Muscle of arm (tissue), 12 donors: ENCODE results near the gene NXF1. TPM values are rescaled to one million over a fixed set of nuclear protein-coding genes. Genes with fewer than 3 reads are reported as not detected.
A peak's percentile ranks its signal among the peaks of the same experiment; 100 is the strongest.
"Not testable (repeated sequence)": the region's sequence is repeated elsewhere in the genome, so short reads cannot be mapped to it uniquely, and the experiment has no call there.

Source experiments
- DNase-seq: peaks from one replicate; pipeline ENCODE4 v3.0.0-alpha.2; 2013
- polyA plus RNA-seq, 12 donors: library from polyadenylated mRNA; unstranded; fragments of 120-200 nt; gene quantifications; one replicate each; pipeline ENCODE4 v1.2.1, GENCODE V29; 2013; ENCODE audit not compliant: insufficient read length in 12 of 12

NXF1 gene
- polyA plus RNA-seq, 12 donors: 55.0 to 132 (median 69.9) TPM; not detected in 1

- DNase-seq: peak; percentile 89
Measured at GRCh38 chr11:62791501-62792201, 13.6 kb downstream of the NXF1 start, which contains the start of gene TMEM223. TSS of gene TMEM223 (minus strand) at chr11:62792006. CDS start at chr11:62791994, 12 bp downstream.

GRCh38 chr11:62789576-62789975 is 15.7 kb downstream of the NXF1 start:
- DNase-seq: no peak

DNA sequence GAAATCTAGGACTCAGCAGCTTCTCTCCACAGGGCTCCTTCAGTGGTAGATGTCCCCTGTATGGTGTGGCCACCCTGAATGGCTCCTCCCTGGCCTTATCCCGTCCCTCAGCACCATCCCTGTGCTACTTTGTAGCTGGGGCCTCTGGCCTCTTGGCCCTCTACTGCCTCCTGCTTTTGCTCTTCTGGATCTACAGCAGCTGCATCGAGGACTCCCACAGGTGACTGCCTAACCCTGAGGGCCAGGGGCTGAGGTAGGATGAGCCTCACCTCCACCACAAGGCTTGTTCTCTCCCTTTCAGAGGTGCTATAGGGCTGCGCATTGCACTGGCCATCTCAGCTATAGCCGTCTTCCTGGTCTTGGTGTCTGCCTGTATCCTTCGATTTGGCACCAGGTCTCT is 16.2 kb downstream of the NXF1 start:
- no peak for DNase-seq

- DNase-seq: peak; percentile 99
Measured at GRCh38 chr11:62787005-62787759, 18.1 kb downstream of the NXF1 start, which contains the start of gene TMEM179B. TSS of gene TMEM179B (plus strand) at chr11:62787402. CDS start at chr11:62787432, 30 bp downstream.

- peak; percentile 92 for DNase-seq
Measured at GRCh38 chr11:62786318-62787004, 18.8 kb downstream of the NXF1 start.

DNA sequence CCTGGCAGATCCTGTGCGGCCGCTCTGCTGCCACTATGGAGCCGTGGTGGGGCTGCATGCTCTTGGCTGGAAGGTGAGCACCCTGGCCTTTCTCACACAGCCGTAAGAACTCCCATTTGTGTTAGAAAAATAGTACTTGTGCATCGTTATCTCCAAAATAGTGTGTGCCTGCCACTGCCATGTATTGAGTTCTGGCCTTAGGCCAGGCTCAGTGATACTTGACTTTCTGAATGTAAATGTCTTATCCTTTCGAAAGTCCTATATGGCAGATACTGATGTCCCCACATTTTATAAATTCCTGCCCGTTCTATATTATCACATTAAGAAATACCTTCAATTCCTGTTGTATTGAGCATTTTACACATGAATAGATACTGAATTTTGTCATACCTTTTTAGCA is 22.5 kb downstream of the NXF1 start:
- no peak for DNase-seq

- no peak for DNase-seq
Measured at GRCh38 chr11:62778441-62778840, 26.8 kb downstream of the NXF1 start.

- DNase-seq: no peak
Measured at GRCh38 chr11:62777389-62777788, 27.9 kb downstream of the NXF1 start.

GRCh38 chr11:62775646-62776045 is 29.6 kb downstream of the NXF1 start:
- DNase-seq: no peak

- DNase-seq: no peak
Measured at GRCh38 chr11:62774407-62774806, 30.8 kb downstream of the NXF1 start.

DNA sequence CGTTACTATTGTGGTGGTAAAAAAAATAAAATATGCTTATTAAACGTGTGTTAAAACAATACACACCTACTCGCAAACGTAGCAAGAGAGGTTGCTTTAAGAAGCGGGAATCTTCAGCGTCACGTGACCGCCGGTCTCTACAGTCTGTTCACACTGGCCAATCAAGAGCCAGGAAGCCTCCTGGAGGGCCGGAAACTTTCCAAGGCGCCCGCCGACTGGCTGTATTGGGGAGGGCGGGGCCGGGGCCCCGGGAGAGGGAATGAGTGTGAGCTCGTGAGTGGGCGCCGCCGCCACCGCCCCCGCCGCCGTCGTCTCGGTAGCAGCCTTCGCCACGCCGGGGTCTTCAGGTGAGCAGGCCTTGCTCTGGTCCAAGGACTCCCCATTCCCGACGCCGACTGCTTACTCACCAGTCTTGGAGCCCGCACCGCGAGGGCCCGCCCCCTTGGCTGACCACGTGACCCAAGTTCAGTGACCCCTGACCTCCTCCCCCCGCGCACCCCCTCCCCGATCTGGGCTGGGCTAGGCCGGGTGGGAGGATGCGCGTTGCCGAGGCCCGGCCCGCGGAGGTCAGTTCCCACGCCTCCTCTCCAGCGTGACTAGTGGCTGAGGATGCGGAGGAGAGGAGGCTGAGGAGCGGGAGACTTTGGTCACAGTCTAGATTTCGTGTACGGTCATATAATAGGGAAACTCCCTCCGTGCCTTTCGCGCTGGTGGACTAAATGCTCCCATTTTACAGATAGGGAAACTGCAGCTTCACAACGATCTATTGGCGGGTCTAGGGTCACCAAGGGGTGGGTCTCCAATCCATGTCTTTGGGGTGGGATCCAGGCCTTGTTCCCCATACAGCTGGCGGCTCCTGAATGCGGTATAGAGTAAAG is 33.9 kb downstream of the NXF1 start, which contains the start of gene TAF6L:
Gene TAF6L, plus strand, starts transcription at position 253 of the 878 bp plus-strand sequence. CDS start 4,388 bp downstream, outside the sequence.
- DNase-seq: peak; percentile 96

DNA sequence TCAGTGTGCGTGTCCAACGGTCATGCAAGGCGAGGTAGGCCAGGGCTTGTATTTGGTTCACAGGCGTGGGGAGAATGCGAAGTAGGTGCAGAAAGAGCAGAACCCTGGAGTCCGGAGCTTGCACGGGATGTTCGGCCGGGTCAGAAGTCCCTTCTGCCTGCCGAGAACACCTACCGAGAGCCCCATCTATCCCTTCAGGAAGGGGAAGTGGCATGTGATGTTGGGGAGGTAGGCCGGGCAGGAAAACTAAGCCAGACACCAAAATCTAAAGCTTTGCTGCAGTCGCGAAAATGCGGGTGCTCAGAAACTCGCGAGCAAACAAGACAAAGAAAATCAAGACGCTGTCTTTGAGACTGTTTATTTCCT is 34.5 kb downstream of the NXF1 start:
- no peak for DNase-seq

DNA sequence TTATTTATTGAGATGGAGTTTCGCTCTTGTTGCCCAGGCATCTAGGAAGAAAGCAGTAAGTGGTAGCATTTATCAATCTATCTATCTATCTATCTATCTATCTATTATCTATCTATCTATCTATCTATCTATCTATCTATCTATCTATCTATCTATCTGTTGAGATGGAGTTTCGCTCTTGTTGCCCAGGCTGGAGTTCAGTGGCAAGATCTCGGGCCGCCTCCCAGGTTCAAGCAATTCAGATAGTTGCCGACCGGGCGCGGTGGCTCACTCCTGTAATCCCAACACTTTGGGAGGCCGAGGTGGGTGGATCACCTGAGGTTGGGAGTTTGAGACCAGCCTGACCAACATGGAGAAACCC is 44.4 kb downstream of the NXF1 start:
- not testable (repeated sequence) for DNase-seq

- DNase-seq: no peak
Measured at GRCh38 chr11:62757846-62758788, 47.1 kb downstream of the NXF1 start.

DNA sequence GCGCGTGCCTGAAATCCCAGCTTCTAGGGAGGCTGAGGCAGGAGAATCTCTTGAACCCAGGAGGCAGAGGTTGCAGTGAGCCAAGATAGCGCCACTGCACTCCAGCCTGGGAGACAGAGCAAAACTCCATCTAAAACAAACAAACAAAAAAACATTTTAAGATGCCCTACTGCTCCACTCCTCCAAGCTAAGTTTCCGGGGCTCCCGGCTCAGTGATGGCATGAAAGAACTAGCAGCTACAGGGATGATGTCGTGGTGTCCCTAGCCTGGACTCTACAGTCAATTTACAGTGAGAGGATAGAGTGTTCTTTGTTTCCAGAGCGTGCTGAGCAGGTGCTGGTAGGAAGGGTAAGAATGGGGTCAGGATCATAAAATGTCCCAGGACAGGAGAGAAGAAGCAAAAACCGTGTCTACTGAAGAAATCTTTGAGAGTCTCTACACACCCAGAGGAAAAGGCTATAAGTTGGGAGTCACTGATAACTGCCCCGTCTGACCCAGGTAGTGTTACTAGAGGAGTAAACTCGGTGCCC is 50.1 kb downstream of the NXF1 start:
- DNase-seq: no peak

DNA sequence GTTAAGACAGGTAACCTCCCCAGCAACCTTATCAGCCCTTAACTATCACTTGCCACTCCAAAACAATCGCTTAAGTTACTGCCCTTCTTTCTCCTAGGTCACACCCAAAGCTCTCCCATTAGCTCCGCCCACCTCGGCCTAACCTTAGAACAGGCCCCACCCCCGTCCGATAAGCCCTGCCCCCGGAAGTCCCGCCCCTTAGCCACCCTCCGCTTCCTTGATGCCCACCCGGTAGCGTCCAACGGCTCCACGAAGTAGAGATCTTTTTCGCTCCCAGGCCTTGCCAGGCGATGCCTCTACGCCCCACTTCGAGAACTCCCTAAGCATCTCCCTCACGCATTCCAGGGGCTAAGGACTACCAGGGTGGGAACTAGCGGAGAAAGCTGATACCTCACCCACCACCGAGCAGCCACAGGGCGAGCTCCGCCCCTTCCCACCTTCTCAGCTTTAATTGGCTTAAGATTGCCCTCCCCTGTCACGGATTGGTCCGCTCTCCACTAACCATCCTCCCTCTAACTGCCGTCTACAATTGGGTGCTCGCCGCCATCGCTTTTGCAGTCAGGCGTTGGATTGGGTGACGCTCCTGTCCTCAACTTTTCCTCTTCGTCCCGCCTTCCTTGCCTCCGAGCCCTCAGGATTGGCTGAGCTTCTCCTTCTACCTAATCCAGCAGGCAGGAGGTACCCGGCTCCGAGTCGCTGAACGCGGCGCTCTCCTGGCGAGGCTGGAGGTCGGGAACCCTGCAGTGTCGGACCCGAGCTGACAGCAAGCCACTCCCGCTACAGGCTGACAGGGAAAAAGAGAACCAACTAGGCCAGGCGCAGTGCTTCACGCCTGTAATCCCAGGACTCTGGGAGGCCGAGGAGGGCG is 51.3 kb downstream of the NXF1 start, which contains the start of gene ZBTB3:
Gene ZBTB3, minus strand, starts transcription at position 425 of the 868 bp plus-strand sequence. CDS start 496 bp downstream, outside the sequence.
- DNase-seq: peak; percentile 98

GRCh38 chr11:62752994-62753735 is 52.1 kb downstream of the NXF1 start:
- no peak for DNase-seq

DNA sequence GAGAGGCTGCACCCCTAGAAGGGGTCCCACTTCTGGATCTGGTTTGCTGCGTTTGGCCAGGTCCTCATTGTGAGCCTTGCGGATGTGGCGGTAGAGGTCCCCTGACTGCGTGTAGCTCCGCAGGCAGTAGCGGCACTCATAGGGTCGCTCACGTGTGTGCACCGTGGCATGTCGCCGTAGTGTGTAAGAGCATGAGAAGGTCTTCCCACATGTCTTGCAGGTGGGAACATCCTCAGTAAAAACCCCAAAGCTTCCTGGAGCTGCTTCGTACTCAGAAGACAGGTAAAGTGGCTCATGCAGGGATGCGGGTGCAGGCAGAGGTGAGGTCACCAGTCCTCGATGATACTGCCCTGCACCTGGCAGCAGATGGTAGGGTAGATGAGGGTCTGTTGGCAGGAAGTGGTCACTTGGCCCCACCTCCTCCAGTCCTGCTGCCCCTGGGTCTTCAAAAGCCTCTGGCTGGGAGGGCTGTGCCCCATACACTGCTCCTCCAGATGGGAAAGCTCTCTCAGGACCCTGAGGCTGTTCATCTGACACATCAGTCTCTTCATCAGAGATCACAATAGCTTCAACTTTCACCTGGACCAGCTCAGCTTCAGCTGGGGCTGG is 53.0 kb downstream of the NXF1 start:
- DNase-seq: no peak
